CD4-positive, alpha-beta T cell treated with Interleukin-2 at 100 ng/mL for 4 hours (primary cell): ENCODE results near the gene LZTS3.
"Not testable (repeated sequence)": the region's sequence is repeated elsewhere in the genome, so short reads cannot be mapped to it uniquely, and the experiment has no call there.

Source experiments
- DNase-seq: peaks from one replicate; pipeline ENCODE4 v3.0.0-alpha.2; 2020; ENCODE audit warnings: low spot score

Gene LZTS3

DNA sequence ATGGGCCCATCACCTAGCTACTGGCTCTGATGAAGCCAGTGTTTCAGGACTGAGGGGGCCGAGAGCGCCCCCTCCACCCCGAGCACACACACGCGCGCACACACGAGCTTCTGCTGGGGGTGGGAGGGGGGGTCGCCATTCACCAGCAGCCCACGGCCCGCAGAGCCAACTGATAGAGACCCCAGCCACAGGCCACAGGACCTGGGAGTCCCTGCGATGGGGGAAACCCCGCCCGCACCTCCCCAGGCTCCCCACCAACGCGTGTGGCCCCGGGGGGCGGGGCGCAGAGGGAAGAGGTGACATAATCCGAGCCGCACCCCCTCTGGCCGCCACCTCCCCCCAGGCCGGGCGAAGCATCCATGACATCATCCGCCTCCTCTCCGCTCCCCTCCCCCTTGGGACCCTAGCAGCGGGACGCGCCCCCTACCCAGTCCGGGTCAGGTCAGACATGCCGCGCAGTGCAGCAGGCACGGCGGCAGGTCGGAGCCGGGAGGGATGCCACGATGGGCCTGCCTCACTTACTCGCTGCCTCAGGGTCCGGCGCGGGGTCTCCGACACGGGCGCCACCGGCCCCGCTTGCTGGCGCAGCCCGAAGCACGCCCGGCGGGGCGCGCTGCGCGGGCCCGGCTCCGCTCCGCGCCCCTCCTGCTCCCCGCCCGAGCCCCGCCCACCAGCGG, at the start of gene LZTS3:
LZTS3 (minus strand) TSS at position 617 of the 677 bp plus-strand sequence. CDS start 6,386 bp downstream, outside the sequence.
- peak; percentile 86 for DNase-seq

DNA sequence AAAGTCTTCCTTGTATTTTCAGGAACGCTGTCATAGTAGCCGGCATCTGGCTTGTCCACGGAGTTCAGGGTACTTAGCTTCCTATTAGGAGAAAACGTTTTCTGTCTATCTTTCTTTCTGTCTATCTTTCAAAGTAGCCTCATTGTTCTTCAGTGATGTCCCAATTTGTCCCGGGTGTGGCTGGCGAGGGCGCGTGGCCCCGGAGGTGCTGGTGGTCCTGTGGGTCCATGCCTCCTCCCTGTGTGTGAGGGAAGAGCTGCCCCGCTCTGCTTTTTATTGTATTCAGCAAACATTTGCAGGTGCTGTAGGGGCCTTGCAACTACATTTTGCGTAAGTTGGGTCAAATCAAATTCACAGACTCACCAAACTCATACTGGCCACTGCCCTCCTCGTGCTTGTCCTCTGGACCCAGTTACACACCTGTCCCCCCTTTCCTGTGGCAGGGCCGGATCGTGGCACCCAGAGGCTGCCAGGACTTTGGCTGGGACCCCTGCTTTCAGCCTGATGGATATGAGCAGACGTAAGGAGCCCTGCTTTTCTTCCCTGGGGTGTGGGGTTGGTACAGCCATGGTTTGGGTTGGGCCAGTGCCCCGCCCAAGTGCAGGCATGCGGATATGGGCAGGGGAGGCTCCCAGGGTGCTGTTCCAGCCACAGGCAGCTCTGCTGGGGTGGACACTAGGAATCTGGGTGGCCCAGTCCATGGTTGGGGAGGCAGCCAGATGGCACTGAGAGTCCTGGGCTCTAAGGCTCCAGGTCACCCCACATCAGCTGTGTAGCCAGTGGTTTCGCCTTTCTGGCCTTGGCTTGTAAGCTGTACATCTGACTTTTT, 48.3 kb upstream of the LZTS3 start:
- DNase-seq: no peak

GRCh38 chr20:3218307-3218988, 45.1 kb upstream of the LZTS3 start:
- peak; percentile 73 for DNase-seq

DNA sequence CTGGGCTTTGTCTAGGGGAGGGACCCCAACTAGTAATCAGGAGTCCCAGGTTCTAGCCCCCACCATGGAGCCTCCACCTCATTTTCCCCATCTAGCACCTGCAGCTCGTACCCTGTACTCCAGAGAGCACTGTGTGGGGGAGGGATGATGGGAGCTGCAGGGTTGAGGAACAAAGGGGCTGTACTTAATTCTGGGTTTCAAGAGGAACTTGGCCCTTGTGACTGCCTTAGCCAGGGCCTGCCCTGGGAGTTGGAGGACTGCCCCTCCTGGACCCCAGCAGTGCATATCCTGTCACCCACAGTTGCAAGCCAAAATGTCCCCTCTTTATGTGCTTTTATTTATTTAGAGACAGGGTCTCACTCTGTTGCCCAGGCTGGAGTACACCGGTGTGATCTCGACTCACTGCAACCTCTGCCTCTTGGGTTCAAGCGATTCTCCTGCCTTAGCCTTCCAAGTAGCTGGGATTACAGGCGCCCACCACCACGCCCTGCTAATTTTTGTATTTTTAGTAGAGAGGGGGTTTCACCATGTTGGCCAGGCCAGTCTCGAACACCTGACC, 42.1 kb upstream of the LZTS3 start:
- DNase-seq: not testable (repeated sequence)

- no peak for DNase-seq
Observed at GRCh38 chr20:3213226-3213625, 39.9 kb upstream of the LZTS3 start.

DNA sequence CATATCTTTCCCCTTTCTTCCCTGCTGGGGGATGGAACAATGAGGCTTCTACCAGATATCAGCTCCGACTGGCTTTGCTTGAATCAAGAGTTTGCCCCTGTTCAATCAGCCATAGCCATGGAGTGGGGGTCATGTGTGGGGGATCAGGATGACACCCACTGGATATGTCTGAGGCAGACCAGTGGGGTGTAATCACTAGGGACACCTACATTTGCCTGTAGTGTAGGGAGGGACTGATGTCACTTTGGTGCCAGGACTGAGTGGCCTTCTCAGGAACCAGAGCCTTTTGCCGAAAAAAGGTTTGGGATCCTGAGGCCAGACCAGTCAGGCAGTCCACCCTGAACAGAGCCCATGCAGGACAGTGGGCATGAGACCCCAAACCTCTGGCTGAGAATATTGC, 37.0 kb upstream of the LZTS3 start:
- DNase-seq: no peak

GRCh38 chr20:3209946-3210317, 36.6 kb upstream of the LZTS3 start:
- no peak for DNase-seq

- DNase-seq: peak; percentile 63
Observed at GRCh38 chr20:3209257-3209945, 36.1 kb upstream of the LZTS3 start, which contains the start of gene ITPA. TSS of gene ITPA (plus strand) at chr20:3209498. CDS start at chr20:3209552, 54 bp downstream.

DNA sequence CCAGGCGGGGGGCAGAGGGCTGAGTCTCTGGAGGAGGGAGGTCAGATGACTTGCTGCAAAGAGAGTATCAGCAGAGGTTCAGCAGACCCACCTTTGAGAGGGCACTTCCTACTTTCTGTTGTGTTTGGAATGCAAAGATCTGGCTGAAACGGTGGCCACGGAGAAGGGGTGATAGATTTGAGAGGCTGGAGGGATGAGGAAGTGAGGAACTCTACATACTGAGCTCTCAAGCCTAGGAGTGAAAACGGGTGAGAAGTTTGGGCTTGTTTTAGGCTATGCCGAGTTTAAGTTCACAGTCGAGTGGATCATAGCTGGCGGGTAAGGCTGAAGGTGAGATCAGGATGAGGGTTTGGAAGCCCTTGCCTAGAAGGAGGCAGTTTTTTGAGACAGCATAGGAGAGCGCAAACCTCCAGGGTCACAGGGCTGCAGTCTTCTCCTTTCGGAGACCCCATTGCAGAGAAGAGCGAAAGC, 35.5 kb upstream of the LZTS3 start:
- DNase-seq: peak; percentile 5

GRCh38 chr20:3204124-3204794, 30.9 kb upstream of the LZTS3 start, which contains the start of gene DDRGK1:
TSS of gene DDRGK1 (minus strand) at chr20:3204682. CDS start at chr20:3204627, 55 bp downstream.
- DNase-seq: peak; percentile 93

GRCh38 chr20:3203315-3204123, 30.2 kb upstream of the LZTS3 start:
- peak; percentile 36 for DNase-seq

GRCh38 chr20:3202965-3203314, 29.6 kb upstream of the LZTS3 start:
- no peak for DNase-seq

DNA sequence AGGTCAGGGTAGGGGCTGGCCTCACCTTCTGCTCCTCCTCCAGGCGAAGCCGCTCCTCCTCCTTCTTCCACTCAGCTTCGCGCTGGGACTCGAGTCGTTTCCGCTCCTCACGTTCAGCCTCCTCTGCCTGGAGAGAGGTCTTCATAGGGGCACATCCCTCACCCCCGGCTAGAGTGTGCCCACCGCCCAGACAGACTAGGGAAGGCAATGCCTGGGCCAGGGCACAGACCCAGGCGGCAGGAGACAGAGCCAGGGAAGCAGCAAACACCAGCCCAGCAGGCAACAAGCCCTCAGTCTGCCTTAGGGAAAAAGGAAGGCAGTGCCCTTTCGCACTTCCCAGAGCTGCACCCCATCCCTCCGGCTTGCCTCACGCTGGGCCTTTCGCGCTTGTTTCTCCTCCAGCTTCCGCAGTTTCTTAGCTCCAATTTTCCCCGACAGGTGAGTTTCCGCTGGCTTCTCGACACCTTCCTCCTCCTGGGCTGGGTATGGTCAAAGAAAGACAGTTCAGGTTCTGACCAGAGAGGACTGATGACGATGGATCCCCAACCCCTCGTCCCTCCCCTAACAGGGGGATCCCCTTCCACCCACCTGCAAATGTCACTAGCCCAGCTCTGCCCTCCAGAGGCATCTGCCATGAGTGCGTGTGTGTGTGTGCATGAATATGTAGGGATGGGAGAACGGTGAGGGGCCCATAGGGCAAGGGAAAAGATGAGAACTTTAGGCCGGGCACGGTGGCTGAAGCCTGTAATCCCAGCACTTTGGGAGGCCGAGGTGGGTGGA, 26.8 kb upstream of the LZTS3 start:
- no peak for DNase-seq

GRCh38 chr20:3199206-3199605, 25.9 kb upstream of the LZTS3 start:
- no peak for DNase-seq

- no peak for DNase-seq
Observed at GRCh38 chr20:3195590-3196237, 22.4 kb upstream of the LZTS3 start.

GRCh38 chr20:3194617-3195280, 21.4 kb upstream of the LZTS3 start:
- no peak for DNase-seq

GRCh38 chr20:3193806-3194616, 20.7 kb upstream of the LZTS3 start:
- no peak for DNase-seq
